GM12873 (cell line): ENCODE results near the gene SH3BP2.

ENCODE experiments used
- CTCF ChIP-seq: IDR thresholded peaks from 2 replicates; pipeline ENCODE4 v1.5.1; 2012; ENCODE audit warnings: low read depth, mild to moderate bottlenecking, moderate library complexity, low read length, control low read depth; ENCODE audit not compliant: insufficient read depth; ENCODE audit errors: missing control alignments

The SH3BP2 gene

GRCh38 chr4:2869659-2870058, 76.8 kb downstream of the SH3BP2 start:
- TF ChIP-seq CTCF, result no peak

- TF ChIP-seq CTCF, result no peak
Measured at GRCh38 chr4:2870082-2870481, 77.2 kb downstream of the SH3BP2 start.

- TF ChIP-seq CTCF, result no peak
Measured at GRCh38 chr4:2871466-2871865, 78.6 kb downstream of the SH3BP2 start.

GRCh38 chr4:2871911-2872310, 79.0 kb downstream of the SH3BP2 start:
- TF ChIP-seq CTCF, result no peak

GRCh38 chr4:2873329-2873728, 80.4 kb downstream of the SH3BP2 start:
- no peak for TF ChIP-seq CTCF

DNA sequence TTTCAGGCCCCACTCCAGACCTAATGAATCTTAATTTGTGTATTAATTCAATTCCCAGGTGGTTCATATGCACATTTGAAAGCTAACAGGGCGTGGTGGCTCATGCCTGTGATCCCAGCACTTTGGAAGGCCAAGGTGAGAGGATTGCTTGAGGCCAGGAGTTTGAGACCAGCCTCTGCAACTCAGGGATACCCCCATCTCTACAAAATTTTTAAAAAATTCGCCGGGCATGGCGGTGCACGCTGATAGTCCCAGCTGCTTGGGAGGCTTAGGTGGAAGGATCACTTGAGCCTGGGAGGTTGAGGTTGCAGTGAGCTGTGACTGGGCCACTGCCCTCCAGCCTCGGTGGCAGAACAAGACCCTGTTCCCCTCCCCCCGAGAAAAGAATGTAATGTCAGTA, 82.0 kb downstream of the SH3BP2 start:
- TF ChIP-seq CTCF, result no peak

- no peak for TF ChIP-seq CTCF
Measured at GRCh38 chr4:2875556-2875955, 82.7 kb downstream of the SH3BP2 start.
